OCI-LY7 (cell line): ENCODE measurements around the gene NLRP3.

Experiments
- EZH2phosphoT487 ChIP-seq: fragments of 200-600 bp; sonication (generic); IDR thresholded peaks from 2 replicates; pipeline ENCODE4 v1.6.1; 2018; ENCODE audit warnings: low read depth, borderline replicate concordance, mild to moderate bottlenecking, mixed run types, antibody characterized with exemption, low read length, moderate library complexity, mixed read lengths
- TF ChIP-seq, protein P1 (sequence below): fragments of 200-600 bp; sonication (generic); conservative IDR thresholded peaks from 2 replicates; pipeline ENCODE4 v1.5.1; 2014; ENCODE audit warnings: mild to moderate bottlenecking, antibody characterized with exemption, low read length, moderate library complexity, mixed read lengths

GRCh38 chr1:247467129-247467528, 51.2 kb downstream of the NLRP3 start:
- TF ChIP-seq, protein P1, sequence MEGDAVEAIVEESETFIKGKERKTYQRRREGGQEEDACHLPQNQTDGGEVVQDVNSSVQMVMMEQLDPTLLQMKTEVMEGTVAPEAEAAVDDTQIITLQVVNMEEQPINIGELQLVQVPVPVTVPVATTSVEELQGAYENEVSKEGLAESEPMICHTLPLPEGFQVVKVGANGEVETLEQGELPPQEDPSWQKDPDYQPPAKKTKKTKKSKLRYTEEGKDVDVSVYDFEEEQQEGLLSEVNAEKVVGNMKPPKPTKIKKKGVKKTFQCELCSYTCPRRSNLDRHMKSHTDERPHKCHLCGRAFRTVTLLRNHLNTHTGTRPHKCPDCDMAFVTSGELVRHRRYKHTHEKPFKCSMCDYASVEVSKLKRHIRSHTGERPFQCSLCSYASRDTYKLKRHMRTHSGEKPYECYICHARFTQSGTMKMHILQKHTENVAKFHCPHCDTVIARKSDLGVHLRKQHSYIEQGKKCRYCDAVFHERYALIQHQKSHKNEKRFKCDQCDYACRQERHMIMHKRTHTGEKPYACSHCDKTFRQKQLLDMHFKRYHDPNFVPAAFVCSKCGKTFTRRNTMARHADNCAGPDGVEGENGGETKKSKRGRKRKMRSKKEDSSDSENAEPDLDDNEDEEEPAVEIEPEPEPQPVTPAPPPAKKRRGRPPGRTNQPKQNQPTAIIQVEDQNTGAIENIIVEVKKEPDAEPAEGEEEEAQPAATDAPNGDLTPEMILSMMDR = no peak
- no peak for TF ChIP-seq EZH2phosphoT487
